ENCODE results near the gene HIVEP2. TPM values are rescaled to one million over a fixed set of nuclear protein-coding genes. Genes with fewer than 3 reads are reported as not detected.

The HIVEP2 gene
- total RNA-seq, 1 experiment from 2014 or later: 10.3 TPM

GRCh38 chr6:142763205-142763604 is 181.8 kb downstream of the HIVEP2 start:
- no peaks in the 10 kb centered on the region for H3K27me3 ChIP-seq (ENCODE audit: control insufficient read depth, insufficient read depth, low read length)
- ATAC-seq (no peak), DNase-seq (ENCODE audit: low read depth, low spot score) (no peak)
- no TSS peak for BruUV-seq (replicated peaks)
- no peak overlapping the region for H3K4me3 ChIP-seq (ENCODE audit: low read depth in 2 of 2, low read length in 2 of 2)
- in situ Hi-C loops (cut with HindIII; ENCODE audit: low pct_unique_long_range_greater_than_20kb, low sequenced_read_pairs): no loop called here
- no peak for TF ChIP-seq REST (IDR thresholded peaks at IDR 0.05; ENCODE audit: insufficient read depth in 1 of 2, low read depth in 2 of 2, low read length in 1 of 2)
- TF ChIP-seq TCF7L2 (IDR thresholded peaks at IDR 0.05; ENCODE audit: low read depth, low read length): no peak
- no peak for TF ChIP-seq CTCF (IDR thresholded peaks at IDR 0.05)
- no peak for TF ChIP-seq SIN3A (IDR thresholded peaks at IDR 0.05; ENCODE audit: borderline replicate concordance, insufficient read depth, low read depth, low read length)
- no peak for TF ChIP-seq POLR2AphosphoS5 (IDR thresholded peaks at IDR 0.05; ENCODE audit: low read depth, low read length)
- no peaks in the 10 kb centered on the region for H3K9me3 ChIP-seq (ENCODE audit: control insufficient read depth, insufficient read depth, low read depth, low read length)
- no peaks in the 10 kb centered on the region for H3K36me3 ChIP-seq (ENCODE audit: control insufficient read depth, insufficient read depth, low read length)
- no peaks in the 10 kb centered on the region for H3K4me1 ChIP-seq (ENCODE audit: control insufficient read depth, insufficient read depth, low read length)
- POLR2A ChIA-PET: no interaction called here
- H3K27ac ChIP-seq (ENCODE audit: low read length): no peak overlapping the region
- CTCF ChIA-PET: no interaction called here
- intact Hi-C loops (cut with micrococcal nuclease; ENCODE audit: unreplicated experiment): no loop called here

- BruUV-seq (replicated peaks): no TSS peak
- POLR2A ChIA-PET: no interaction called here
- no peak for DNase-seq (ENCODE audit: low read depth, low spot score)
- intact Hi-C loops (cut with micrococcal nuclease; ENCODE audit: unreplicated experiment) (no loop called here), in situ Hi-C loops (cut with HindIII; ENCODE audit: low pct_unique_long_range_greater_than_20kb, low sequenced_read_pairs) (no loop called here)
- Histone ChIP-seq H3K4me1 (ENCODE audit: control insufficient read depth, insufficient read depth, low read length) (no peaks in the 10 kb centered on the region), H3K36me3 (ENCODE audit: control insufficient read depth, insufficient read depth, low read length) (no peaks in the 10 kb centered on the region), H3K4me3 (ENCODE audit: low read depth in 2 of 2, low read length in 2 of 2) (no peak overlapping the region), H3K9me3 (ENCODE audit: control insufficient read depth, insufficient read depth, low read depth, low read length) (no peaks in the 10 kb centered on the region), H3K27ac (ENCODE audit: low read length) (no peak overlapping the region), H3K27me3 (ENCODE audit: control insufficient read depth, insufficient read depth, low read length) (no peaks in the 10 kb centered on the region)
- TF ChIP-seq CTCF (IDR thresholded peaks at IDR 0.05): no peak
- no peak for TF ChIP-seq POLR2AphosphoS5 (IDR thresholded peaks at IDR 0.05; ENCODE audit: low read depth, low read length)
- no peak for TF ChIP-seq SIN3A (IDR thresholded peaks at IDR 0.05; ENCODE audit: borderline replicate concordance, insufficient read depth, low read depth, low read length)
- TF ChIP-seq TCF7L2 (IDR thresholded peaks at IDR 0.05; ENCODE audit: low read depth, low read length): no peak
- TF ChIP-seq REST (IDR thresholded peaks at IDR 0.05; ENCODE audit: insufficient read depth in 1 of 2, low read depth in 2 of 2, low read length in 1 of 2): no peak
- ATAC-seq: no peak
- CTCF ChIA-PET: no interaction called here
These were observed 183.2 kb downstream of the HIVEP2 start for GRCh38 chr6:142761756-142762155.

All from Panc1 (cell line).